ENCODE measurements around the gene MGAT5B.

The MGAT5B gene

GRCh38 chr17:76946111-76946771, 78.0 kb downstream of the MGAT5B start:
- TF ChIP-seq FOXP2 (optimal IDR thresholded peaks at IDR 0.05; ENCODE audit: borderline replicate concordance, extremely low read depth, extremely low read length, insufficient read depth) = no peak
- no peak for TF ChIP-seq REST (IDR thresholded peaks at IDR 0.05; ENCODE audit: insufficient read depth in 1 of 2, low read depth in 2 of 2, low read length in 2 of 2)
- no peak for TF ChIP-seq TAF1 (IDR thresholded peaks at IDR 0.05; ENCODE audit: borderline replicate concordance, insufficient read depth, low read length)
- TF ChIP-seq POLR2AphosphoS5 (IDR thresholded peaks at IDR 0.05; ENCODE audit: low read depth, low read length) = no peak
- TF ChIP-seq SIN3A (IDR thresholded peaks at IDR 0.05; ENCODE audit: borderline replicate concordance, insufficient read depth, low read length) = no peak

DNA sequence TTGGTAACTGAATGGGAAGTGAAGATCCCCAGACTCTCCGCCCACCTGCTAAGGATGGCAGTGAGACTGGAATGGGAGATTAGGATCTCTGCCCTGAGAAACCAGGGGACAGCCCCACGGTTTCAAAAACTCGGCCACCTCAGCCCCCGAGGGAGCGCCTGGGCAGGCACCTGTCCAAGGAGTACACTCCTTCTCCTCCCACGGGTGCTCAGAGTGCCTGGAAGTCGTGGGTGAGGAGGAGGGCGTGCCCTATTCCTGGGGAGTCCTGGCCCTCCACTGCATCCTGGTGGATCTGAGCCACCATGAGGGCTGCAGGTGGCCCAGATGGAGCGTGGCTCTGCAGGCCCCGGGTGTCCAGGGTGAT, 78.5 kb downstream of the MGAT5B start:
- TF ChIP-seq TAF1 (IDR thresholded peaks at IDR 0.05; ENCODE audit: borderline replicate concordance, insufficient read depth, low read length) = no peak
- TF ChIP-seq REST (IDR thresholded peaks at IDR 0.05; ENCODE audit: insufficient read depth in 1 of 2, low read depth in 2 of 2, low read length in 2 of 2) = no peak
- no peak for TF ChIP-seq POLR2AphosphoS5 (IDR thresholded peaks at IDR 0.05; ENCODE audit: low read depth, low read length)
- no peak for TF ChIP-seq SIN3A (IDR thresholded peaks at IDR 0.05; ENCODE audit: borderline replicate concordance, insufficient read depth, low read length)
- no peak for TF ChIP-seq FOXP2 (optimal IDR thresholded peaks at IDR 0.05; ENCODE audit: borderline replicate concordance, extremely low read depth, extremely low read length, insufficient read depth)

- no peak for TF ChIP-seq SIN3A (IDR thresholded peaks at IDR 0.05; ENCODE audit: borderline replicate concordance, insufficient read depth, low read length)
- TF ChIP-seq POLR2AphosphoS5 (IDR thresholded peaks at IDR 0.05; ENCODE audit: low read depth, low read length) = no peak
- no peak for TF ChIP-seq REST (IDR thresholded peaks at IDR 0.05; ENCODE audit: insufficient read depth in 1 of 2, low read depth in 2 of 2, low read length in 2 of 2)
- no peak for TF ChIP-seq FOXP2 (optimal IDR thresholded peaks at IDR 0.05; ENCODE audit: borderline replicate concordance, extremely low read depth, extremely low read length, insufficient read depth)
- no peak for TF ChIP-seq TAF1 (IDR thresholded peaks at IDR 0.05; ENCODE audit: borderline replicate concordance, insufficient read depth, low read length)
Measured at GRCh38 chr17:76947309-76947708, 79.1 kb downstream of the MGAT5B start.

DNA sequence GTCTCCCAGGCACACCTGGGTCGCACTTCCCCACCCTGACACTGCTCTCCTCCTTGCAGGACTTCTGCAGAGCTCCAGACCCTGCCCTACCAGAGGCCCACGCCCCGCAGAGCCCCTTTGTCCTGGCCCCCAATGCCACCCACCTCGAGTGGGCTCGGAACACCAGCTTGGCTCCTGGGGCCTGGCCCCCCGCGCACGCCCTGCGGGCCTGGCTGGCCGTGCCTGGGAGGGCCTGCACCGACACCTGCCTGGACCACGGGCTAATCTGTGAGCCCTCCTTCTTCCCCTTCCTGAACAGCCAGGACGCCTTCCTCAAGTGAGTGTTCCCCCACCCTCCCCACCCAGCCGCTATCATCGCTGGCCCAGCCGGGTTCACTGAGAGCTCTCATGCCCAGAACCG, 79.6 kb downstream of the MGAT5B start:
- TF ChIP-seq POLR2AphosphoS5 (IDR thresholded peaks at IDR 0.05; ENCODE audit: low read depth, low read length) = no peak
- no peak for TF ChIP-seq SIN3A (IDR thresholded peaks at IDR 0.05; ENCODE audit: borderline replicate concordance, insufficient read depth, low read length)
- TF ChIP-seq FOXP2 (optimal IDR thresholded peaks at IDR 0.05; ENCODE audit: borderline replicate concordance, extremely low read depth, extremely low read length, insufficient read depth) = no peak
- TF ChIP-seq TAF1 (IDR thresholded peaks at IDR 0.05; ENCODE audit: borderline replicate concordance, insufficient read depth, low read length) = no peak
- TF ChIP-seq REST (IDR thresholded peaks at IDR 0.05; ENCODE audit: insufficient read depth in 1 of 2, low read depth in 2 of 2, low read length in 2 of 2) = no peak

Measured in PFSK-1 (cell line).